CD14-positive monocyte (primary cell): ENCODE data around the gene CCDC200. TPM values are rescaled to one million over a fixed set of nuclear protein-coding genes. Genes with fewer than 3 reads are reported as not detected.
"Not testable (repeated sequence)": the region's sequence is repeated elsewhere in the genome, so short reads cannot be mapped to it uniquely, and the experiment has no call there.

Experiments
- DNase-seq, 3 donors: peaks; one replicate each; pipeline ENCODE4 v3.0.0-alpha.2; 2011 to 2022
- H2AFZ ChIP-seq: 2 replicates; pipeline ENCODE4 v1.6.0; 2012; ENCODE audit warnings: mild to moderate bottlenecking, low read depth, low read length, inconsistent platforms; ENCODE audit not compliant: insufficient read depth, poor library complexity, severe bottlenecking
- H3K27ac ChIP-seq, 2 donors: 1 replicate in 1 of 2; 2 replicates in 1 of 2; pipeline ENCODE4 v1.5.1; 2012 to 2013; ENCODE audit warnings: low read length in 2 of 2, control low read depth in 1 of 2, inconsistent platforms in 1 of 2, low read depth in 1 of 2, mild to moderate bottlenecking in 1 of 2
- H3K27me3 ChIP-seq, 2 donors: one replicate each; pipeline versions ENCODE4 v1.6.0 to v1.6.1; 2011 to 2013; ENCODE audit warnings: low read length in 2 of 2; ENCODE audit not compliant: control insufficient read depth in 2 of 2, insufficient read depth in 2 of 2
- H3K36me3 ChIP-seq, 2 donors: replicated peaks in 1 of 2; 1 replicate in 1 of 2; 2 replicates in 1 of 2; pipeline versions ENCODE4 v1.5.1 to v1.6.1; 2012 to 2013; ENCODE audit warnings: low read length in 2 of 2, control low read depth in 1 of 2, inconsistent platforms in 1 of 2, mild to moderate bottlenecking in 1 of 2; ENCODE audit not compliant: insufficient read depth in 2 of 2, control insufficient read depth in 1 of 2
- H3K4me1 ChIP-seq, 2 donors: 1 replicate in 1 of 2; 2 replicates in 1 of 2; pipeline versions ENCODE4 v1.5.1 to v1.6.1; 2012 to 2013; ENCODE audit warnings: low read length in 2 of 2, control low read depth in 1 of 2, inconsistent platforms in 1 of 2, mild to moderate bottlenecking in 1 of 2, moderate library complexity in 1 of 2; ENCODE audit not compliant: insufficient read depth in 2 of 2, control insufficient read depth in 1 of 2
- H3K4me2 ChIP-seq: replicated peaks from 2 replicates; pipeline ENCODE3; 2012; ENCODE audit warnings: low read length, moderate library complexity, mild to moderate bottlenecking; ENCODE audit not compliant: poor library complexity, severe bottlenecking; ENCODE audit errors: extremely low read depth
- H3K4me3 ChIP-seq, 3 experiments: fragments of 200-600 bp in 1 of 3; sonication (generic) in 1 of 3; replicated peaks in 1 of 3; 1 replicate in 2 of 3; 2 replicates in 1 of 3; pipeline ENCODE4 v1.5.1; 2011 to 2013; ENCODE audit warnings: low read length in 3 of 3, mild to moderate bottlenecking in 3 of 3, control low read depth in 2 of 3, low read depth in 2 of 3, inconsistent platforms in 1 of 3, moderate library complexity in 1 of 3
- H3K79me2 ChIP-seq: 2 replicates; pipeline ENCODE4 v1.6.0; 2012; ENCODE audit warnings: mild to moderate bottlenecking, control low read depth, inconsistent platforms, low read length, moderate library complexity; ENCODE audit not compliant: insufficient read depth
- H3K9ac ChIP-seq: 2 replicates; pipeline ENCODE4 v1.6.0; 2017; ENCODE audit warnings: low read length, mild to moderate bottlenecking; ENCODE audit not compliant: insufficient read depth, poor library complexity, severe bottlenecking
- H3K9me3 ChIP-seq, 2 donors: replicated peaks in 1 of 2; 1 replicate in 1 of 2; 2 replicates in 1 of 2; pipeline versions ENCODE4 v1.5.1 to v1.6.1; 2012 to 2013; ENCODE audit warnings: low read length in 2 of 2, control low read depth in 1 of 2; ENCODE audit not compliant: control insufficient read depth in 1 of 2, insufficient read depth in 1 of 2
- H4K20me1 ChIP-seq: 2 replicates; pipeline ENCODE4 v1.6.0; 2012; ENCODE audit warnings: mild to moderate bottlenecking, low read length, control low read depth, moderate library complexity; ENCODE audit not compliant: insufficient read depth
- H3K27ac Mint-ChIP-seq, 7 donors: one replicate each; pipeline ENCODE4 v1.8.0; 2020; ENCODE audit warnings: mild to moderate bottlenecking in 7 of 7, mixed read lengths in 7 of 7, moderate library complexity in 6 of 7, inconsistent platforms in 2 of 7
- H3K27me3 Mint-ChIP-seq, 3 donors: one replicate each; pipeline ENCODE4 v1.8.0; 2021 to 2022; ENCODE audit warnings: low read depth in 3 of 3, mild to moderate bottlenecking in 3 of 3, mixed read lengths in 3 of 3, moderate library complexity in 3 of 3, inconsistent platforms in 1 of 3
- H3K36me3 Mint-ChIP-seq, 2 donors: one replicate each; pipeline ENCODE4 v1.8.0; 2020; ENCODE audit warnings: mixed read lengths in 2 of 2, inconsistent platforms in 1 of 2, mild to moderate bottlenecking in 1 of 2
- H3K4me1 Mint-ChIP-seq: one replicate; pipeline ENCODE4 v1.8.0; 2020; ENCODE audit warnings: mild to moderate bottlenecking, mixed read lengths
- H3K4me3 Mint-ChIP-seq, 2 donors: one replicate each; pipeline ENCODE4 v1.8.0; 2020; ENCODE audit warnings: mild to moderate bottlenecking in 2 of 2, mixed read lengths in 2 of 2, moderate library complexity in 1 of 2
- H3K9me3 Mint-ChIP-seq, 7 donors: one replicate each; pipeline ENCODE4 v1.8.0; 2020 to 2022; ENCODE audit warnings: mixed read lengths in 7 of 7, mild to moderate bottlenecking in 6 of 7, moderate library complexity in 6 of 7, inconsistent platforms in 2 of 7
- WGBS: methylation state at CpG from one replicate; pipeline ENCODE4 v1.1.5; 2013; ENCODE audit warnings: missing lambda C conversion rate; ENCODE audit not compliant: insufficient coverage; 5-methylcytosine and 5-hydroxymethylcytosine counted together
- intact Hi-C, 2 donors: fragments of 100-400 bp; cut with micrococcal nuclease; formaldehyde crosslinking; loops; one replicate each; pipeline versions ENCODE4 v1.15.0 to v1.15.1; 2023
- polyA minus RNA-seq: library from RNA; depleted of rRNA, polyadenylated mRNA; stranded (reverse); fragments of >200 nt; gene quantifications from 2 replicates; pipeline ENCODE4 v1.2.3, GENCODE V29; 2012
- polyA plus RNA-seq, 3 donors: library from polyadenylated mRNA; depleted of rRNA in 1 of 3; unstranded in 2 of 3; stranded (reverse) in 1 of 3; fragments of 300-500 nt in 2 of 3; fragments of >200 nt in 1 of 3; fragmentation: Illumina TruSeq in 2 of 3; gene quantifications; 1 replicate in 2 of 3; 2 replicates in 1 of 3; pipeline ENCODE4 v1.2.3, GENCODE V29; 2012 to 2021
- total RNA-seq, 12 experiments: library from RNA in 1 of 12; stranded (reverse) in 1 of 12; fragments of 120-200 nt in 1 of 12; gene quantifications; one replicate each; pipeline ENCODE4 v1.2.4 and lab custom pipeline; 2013 to 2026; ENCODE audit warnings: mixed read lengths in 6 of 12, inconsistent platforms in 1 of 12

CCDC200 gene
- total RNA-seq (2013): not detected
- not detected for polyA plus RNA-seq
- polyA minus RNA-seq: not detected in 2 replicates
- 0.05 to 0.90 (median 0.25) reads per million in 11 experiments for total RNA-seq (lab: John Stamatoyannopoulos, UW)

- Histone ChIP-seq H4K20me1 (peaks cover 15% of the 10 kb centered on the region), H3K36me3 (peaks cover 28 to 32% of the 10 kb centered on the region in 2 donors)
- DNase-seq, H3K27ac ChIP-seq, H3K4me1 ChIP-seq, H3K4me1 Mint-ChIP-seq, H3K4me3 ChIP-seq, H3K4me3 Mint-ChIP-seq, H2AFZ ChIP-seq, H3K27me3 Mint-ChIP-seq, intact Hi-C loops, H3K27ac Mint-ChIP-seq, H3K79me2 ChIP-seq, H3K9me3 Mint-ChIP-seq, H3K27me3 ChIP-seq, H3K9me3 ChIP-seq, H3K4me2 ChIP-seq, H3K9ac ChIP-seq: not testable (repeated sequence)
- H3K36me3 Mint-ChIP-seq: peaks cover 17 to 33% of the 10 kb centered on the region in 2 donors
- no CpG with 5 or more reads among the region's 7 CpGs for WGBS
These were observed at the start of gene CCDC200 for GRCh38 chr17:43228020-43228782. TSS of gene CCDC200 (minus strand) at chr17:43228623. CDS start at chr17:43228554, 69 bp downstream.

GRCh38 chr17:43272914-43273313, 44.5 kb upstream of the CCDC200 start:
- H3K4me1 ChIP-seq, H3K27me3 ChIP-seq, H3K9ac ChIP-seq, H3K27ac ChIP-seq, H3K4me2 ChIP-seq, H3K9me3 Mint-ChIP-seq, H3K9me3 ChIP-seq, H3K4me3 Mint-ChIP-seq, H3K4me3 ChIP-seq, H2AFZ ChIP-seq, DNase-seq, H3K36me3 ChIP-seq, H4K20me1 ChIP-seq, H3K79me2 ChIP-seq, H3K4me1 Mint-ChIP-seq, H3K27ac Mint-ChIP-seq, H3K36me3 Mint-ChIP-seq, H3K27me3 Mint-ChIP-seq, intact Hi-C loops: not testable (repeated sequence)
- WGBS: no CpG with 5 or more reads among the region's 30 CpGs

- H3K36me3 ChIP-seq, H3K4me2 ChIP-seq, intact Hi-C loops, H3K9ac ChIP-seq, DNase-seq, H3K4me1 Mint-ChIP-seq, H3K9me3 Mint-ChIP-seq, H3K9me3 ChIP-seq, H3K27me3 ChIP-seq, H3K79me2 ChIP-seq, H2AFZ ChIP-seq, H3K27me3 Mint-ChIP-seq, H3K4me3 ChIP-seq, H4K20me1 ChIP-seq, H3K27ac ChIP-seq, H3K36me3 Mint-ChIP-seq, H3K4me1 ChIP-seq: not testable (repeated sequence)
- Mint-ChIP-seq H3K27ac (peak overlapping the region in 1 of 7 donors; percentile 70), H3K4me3 (peak overlapping the region in 1 of 2 donors; percentile 48)
- WGBS: no CpG with 5 or more reads among the region's 12 CpGs
These were observed 44.1 kb upstream of the CCDC200 start for GRCh38 chr17:43272483-43272882.

GRCh38 chr17:43270552-43271504, 42.4 kb upstream of the CCDC200 start:
- H3K9me3 ChIP-seq, H3K4me3 Mint-ChIP-seq, H3K27ac Mint-ChIP-seq, H3K9me3 Mint-ChIP-seq, H3K27me3 Mint-ChIP-seq, H3K4me3 ChIP-seq, H3K27me3 ChIP-seq, H3K36me3 Mint-ChIP-seq, H4K20me1 ChIP-seq, H3K4me1 ChIP-seq, DNase-seq, H3K27ac ChIP-seq, H3K4me2 ChIP-seq, H3K79me2 ChIP-seq, H3K36me3 ChIP-seq, H3K9ac ChIP-seq, intact Hi-C loops, H2AFZ ChIP-seq, H3K4me1 Mint-ChIP-seq: not testable (repeated sequence)
- no CpG with 5 or more reads among the region's 43 CpGs for WGBS
